DLD1 (cell line): ENCODE measurements around the gene SLIT3.

Source experiments
- in situ Hi-C: cut with HindIII; loops from 2 replicates; pipeline ENCODE4 v1.10.0; 2017; ENCODE audit warnings: low sequenced_read_pairs

SLIT3 gene

GRCh38 chr5:168669156-168669555, 631.8 kb downstream of the SLIT3 start:
- in situ Hi-C loops: no loop called here

- in situ Hi-C loops: no loop called here
Observed at GRCh38 chr5:168668078-168668477, 632.9 kb downstream of the SLIT3 start.

DNA sequence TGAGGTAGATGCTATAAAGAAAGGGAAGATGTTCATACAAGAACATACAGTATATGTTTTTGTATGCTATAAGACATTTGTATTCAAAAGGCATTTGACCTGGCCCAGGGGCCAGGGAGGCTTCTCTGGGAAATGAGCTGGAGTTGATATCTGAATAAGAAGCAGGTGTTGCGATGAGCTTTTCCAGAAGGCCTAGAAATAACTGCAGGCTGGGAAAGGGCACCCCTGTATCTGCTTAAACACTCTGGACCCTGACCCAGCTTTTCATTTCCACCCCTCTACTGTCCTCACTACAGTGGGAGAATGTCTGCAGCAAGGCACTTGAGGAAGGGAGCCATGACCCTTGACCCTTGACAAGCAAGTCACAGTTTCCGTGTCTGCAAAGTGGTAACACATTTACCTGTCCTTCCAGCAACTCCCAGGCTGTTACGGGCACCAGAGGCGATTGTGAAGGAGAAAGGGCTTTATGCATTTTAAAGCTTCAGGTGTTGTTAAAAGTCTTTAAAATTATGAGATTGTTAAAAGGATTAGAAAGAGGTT, 633.6 kb downstream of the SLIT3 start:
- in situ Hi-C loops: no loop called here

- in situ Hi-C loops: no loop called here
Observed at GRCh38 chr5:168666356-168666755, 634.6 kb downstream of the SLIT3 start.

- in situ Hi-C loops: no loop called here
Observed at GRCh38 chr5:168663276-168664004, 637.5 kb downstream of the SLIT3 start.

DNA sequence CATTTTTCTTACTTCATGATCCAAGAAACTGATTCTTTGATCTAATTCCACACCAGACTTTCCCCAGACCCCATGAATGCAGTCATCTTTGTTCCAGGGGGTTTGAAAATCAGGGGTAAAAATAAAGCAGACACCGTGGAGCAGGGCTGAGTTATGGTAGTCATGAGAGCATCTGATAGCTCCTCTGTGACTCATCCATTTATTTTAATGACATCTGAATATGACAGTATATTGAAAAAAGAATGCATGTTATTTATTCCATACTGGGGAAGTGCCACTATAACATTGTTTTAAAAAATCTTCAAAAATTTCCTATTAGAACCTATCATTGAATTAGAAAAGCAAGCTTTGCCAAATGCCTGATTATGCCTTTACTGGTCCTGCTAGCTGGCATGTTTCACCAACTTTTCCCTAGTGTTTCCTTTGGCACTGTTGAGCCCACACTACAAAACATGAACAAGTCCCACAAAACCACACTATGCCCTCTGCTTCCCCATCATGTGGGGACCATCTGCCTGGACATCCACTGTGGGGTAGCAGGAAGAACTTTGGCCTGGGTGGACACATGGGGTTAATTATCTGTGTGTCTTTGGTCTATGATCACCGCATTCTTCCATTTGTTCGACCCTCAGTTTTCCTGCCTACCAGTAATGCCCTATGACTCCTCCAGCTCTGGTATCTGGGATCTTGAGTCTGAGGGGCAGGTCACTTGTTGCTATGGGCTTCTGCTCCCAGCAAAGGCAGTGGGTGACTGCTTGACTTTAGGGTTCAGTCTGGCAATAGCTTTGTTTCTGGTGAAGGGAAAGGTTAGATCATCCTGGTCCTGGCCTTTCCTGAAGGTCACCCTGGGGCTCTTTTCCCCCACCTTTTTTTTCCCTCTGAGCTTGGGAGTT, 639.1 kb downstream of the SLIT3 start:
- in situ Hi-C loops: no loop called here

GRCh38 chr5:168660691-168661090, 640.2 kb downstream of the SLIT3 start:
- in situ Hi-C loops: no loop called here

- in situ Hi-C loops: no loop called here
Observed at GRCh38 chr5:168659286-168659847, 641.6 kb downstream of the SLIT3 start.

DNA sequence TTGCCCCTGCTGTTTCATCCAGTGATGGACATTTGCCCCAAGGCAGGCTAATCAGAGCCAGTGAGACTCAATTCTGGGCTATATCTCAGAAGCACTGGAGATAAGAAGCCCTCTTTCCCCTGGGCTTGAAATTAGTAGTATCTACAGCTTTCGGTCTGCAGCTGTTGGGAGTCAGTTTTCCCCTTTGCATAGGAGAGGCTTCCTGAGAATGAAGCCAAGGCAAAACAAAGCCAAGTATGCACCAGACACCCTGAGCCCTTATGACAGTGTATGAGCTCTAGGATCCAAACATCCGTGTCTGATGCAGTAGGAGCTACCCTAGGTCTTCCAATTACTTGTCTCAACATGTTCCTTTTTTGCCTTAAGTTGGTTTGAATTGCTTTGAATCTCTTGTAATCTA, 642.5 kb downstream of the SLIT3 start:
- in situ Hi-C loops: no loop called here

GRCh38 chr5:168656633-168657032, 644.3 kb downstream of the SLIT3 start:
- in situ Hi-C loops: no loop called here

DNA sequence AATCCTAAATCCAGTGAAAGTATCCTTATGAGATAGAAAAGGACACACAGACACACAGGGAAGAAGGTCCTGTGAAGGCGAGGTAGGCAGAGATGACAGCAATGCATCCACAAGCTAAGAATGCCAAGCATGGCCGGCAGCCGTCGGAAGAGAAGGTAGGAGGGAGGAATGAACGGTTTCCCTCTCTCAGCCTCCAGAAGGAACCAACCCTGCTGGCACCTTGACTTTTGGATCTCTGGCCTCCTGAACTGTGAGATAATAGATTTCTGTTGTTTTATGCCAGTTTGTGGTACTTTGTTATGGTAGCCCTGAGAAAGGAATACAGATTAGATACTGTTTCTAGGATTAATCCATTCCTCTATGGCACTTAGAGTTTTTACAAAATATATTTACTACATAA, 645.6 kb downstream of the SLIT3 start:
- in situ Hi-C loops: no loop called here

DNA sequence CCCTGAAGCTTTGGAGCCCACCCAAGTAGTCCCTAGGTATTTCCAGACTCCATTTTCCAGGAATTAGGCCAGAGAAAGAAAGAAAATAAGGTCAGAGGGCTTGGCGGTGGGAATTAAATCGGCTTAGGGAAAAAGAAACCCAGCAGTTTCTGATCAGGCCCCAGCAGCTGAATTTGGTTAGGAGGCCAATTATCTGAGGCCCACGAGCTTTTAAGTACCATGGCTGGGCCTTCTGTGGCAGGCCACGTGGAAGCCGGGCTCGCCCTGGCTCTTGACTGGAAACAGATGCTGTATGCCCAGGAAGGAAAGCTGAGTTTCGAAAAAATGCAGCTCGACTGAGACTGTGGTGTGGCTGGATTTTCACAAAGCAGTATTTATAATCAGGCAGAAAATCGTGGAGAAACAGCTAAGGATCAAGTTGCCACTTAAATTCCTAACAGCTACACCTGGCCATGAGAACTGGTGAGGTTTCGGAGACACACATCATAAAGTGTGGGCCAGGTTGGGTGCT, 646.7 kb downstream of the SLIT3 start:
- in situ Hi-C loops: no loop called here

DNA sequence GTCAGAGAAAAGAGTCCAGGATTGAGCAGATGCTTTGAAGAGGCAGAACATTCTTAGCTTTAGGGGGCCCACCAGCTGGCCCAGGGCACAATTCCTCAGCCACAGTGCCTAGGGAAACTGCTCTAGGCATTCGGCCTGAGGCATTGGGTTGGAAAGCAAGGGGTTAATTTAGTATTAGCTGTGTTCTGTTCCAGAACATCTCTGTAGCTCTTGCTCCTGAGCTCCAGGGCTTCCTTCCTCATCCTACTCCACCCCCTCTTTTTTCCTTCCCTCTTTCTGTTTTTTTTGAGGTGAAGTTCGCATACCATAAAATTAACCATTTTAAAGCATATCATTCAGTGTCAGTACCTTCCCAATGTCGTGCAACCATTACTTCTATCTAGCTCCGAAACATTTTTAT, 647.3 kb downstream of the SLIT3 start:
- in situ Hi-C loops: no loop called here

- in situ Hi-C loops: no loop called here
Observed at GRCh38 chr5:168651648-168652047, 649.3 kb downstream of the SLIT3 start.

- in situ Hi-C loops: no loop called here
Observed at GRCh38 chr5:168649306-168649705, 651.6 kb downstream of the SLIT3 start.

GRCh38 chr5:168648576-168648975, 652.4 kb downstream of the SLIT3 start:
- in situ Hi-C loops: no loop called here

GRCh38 chr5:168648016-168648415, 652.9 kb downstream of the SLIT3 start:
- in situ Hi-C loops: no loop called here

- in situ Hi-C loops: no loop called here
Observed at GRCh38 chr5:168647083-168647482, 653.9 kb downstream of the SLIT3 start.

GRCh38 chr5:168646335-168646734, 654.6 kb downstream of the SLIT3 start:
- in situ Hi-C loops: no loop called here

DNA sequence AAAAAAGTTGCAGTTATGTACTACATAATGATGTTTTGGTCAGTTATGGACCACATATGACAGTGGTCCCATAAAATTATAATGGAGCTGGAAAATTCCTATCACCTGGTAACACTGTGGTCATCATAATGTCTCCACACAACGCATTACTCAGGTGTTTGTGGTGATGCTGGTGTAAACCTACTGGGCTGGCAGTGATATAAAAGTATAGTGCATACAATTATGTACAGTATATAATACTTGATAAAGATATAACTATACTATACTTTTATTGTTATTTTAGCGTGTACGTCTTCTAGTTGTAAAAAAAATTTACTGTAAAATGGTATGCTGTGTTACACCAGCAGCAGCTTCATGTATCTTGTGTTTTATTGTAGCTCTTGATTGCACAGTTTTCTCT, 655.7 kb downstream of the SLIT3 start:
- in situ Hi-C loops: no loop called here

DNA sequence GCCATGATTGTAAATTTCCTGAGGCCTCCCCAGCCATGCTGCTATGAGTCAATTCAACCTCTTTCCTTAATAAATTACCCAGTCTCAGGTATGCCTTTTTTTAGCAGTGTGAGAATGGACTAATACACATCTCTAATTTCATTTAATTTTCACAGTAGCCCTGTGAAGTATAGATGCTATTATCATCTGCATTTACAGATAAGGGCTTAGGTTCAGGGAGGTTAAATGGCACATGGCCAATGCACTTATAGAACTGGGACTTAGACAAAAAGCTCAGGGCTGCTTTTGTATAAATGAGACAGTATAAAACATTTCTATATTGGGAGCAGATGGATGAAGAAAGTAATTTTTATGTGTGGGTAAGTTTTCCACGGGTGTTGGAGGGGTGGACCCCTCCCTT, 658.9 kb downstream of the SLIT3 start:
- in situ Hi-C loops: no loop called here
